Activated effector memory CD4-positive, alpha-beta T cell treated with Interleukin-2 at 50 U/mL for 16 hours (primary cell): ENCODE measurements around the gene STRADB.
"Not testable (repeated sequence)": the region's sequence is repeated elsewhere in the genome, so short reads cannot be mapped to it uniquely, and the experiment has no call there.

ENCODE experiments used
- DNase-seq: peaks from one replicate; pipeline ENCODE4 v3.0.0-alpha.2; 2020

STRADB gene

DNA sequence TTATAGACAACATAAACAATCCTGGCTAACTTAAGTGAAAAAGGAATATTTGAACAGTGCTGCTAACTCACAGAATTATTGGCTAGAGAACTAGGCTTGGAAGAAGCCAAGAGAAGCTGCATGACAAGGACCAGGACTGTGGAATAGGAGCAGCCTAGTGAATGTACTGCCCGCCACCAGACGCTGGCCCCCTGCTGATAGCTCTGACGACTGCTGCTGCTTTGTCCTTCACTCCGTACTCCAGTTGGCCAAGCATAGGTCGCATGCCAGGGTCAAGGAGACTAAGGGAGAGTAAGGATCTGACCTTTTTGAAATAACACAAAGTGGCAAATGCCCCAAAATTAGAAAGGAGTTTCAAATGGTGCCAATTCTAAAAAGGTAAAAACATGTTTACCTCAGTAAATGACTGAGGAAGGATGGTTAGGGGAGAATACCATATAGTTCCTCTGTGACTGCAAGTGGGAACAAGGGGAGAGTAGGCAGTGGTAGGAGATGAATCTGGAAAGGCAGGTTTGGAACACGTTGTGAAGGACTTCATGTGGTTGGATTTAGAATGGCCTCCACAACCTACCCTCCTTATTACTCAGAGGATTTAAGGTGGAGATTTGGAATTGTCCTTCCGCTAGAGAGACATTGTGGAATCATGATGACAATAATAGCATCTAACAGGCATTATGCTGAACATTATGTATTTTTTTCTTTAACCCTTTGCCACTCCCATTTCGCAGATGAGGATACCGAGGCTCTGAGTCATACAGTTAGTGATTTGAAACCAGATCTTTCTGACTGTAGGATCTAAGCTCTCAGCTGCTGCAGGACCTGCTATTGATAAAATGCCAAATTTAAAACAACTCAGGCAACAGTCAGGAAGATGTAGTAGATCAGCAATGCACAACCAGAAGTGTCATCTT is 19.5 kb downstream of the STRADB start:
- DNase-seq: no peak

DNA sequence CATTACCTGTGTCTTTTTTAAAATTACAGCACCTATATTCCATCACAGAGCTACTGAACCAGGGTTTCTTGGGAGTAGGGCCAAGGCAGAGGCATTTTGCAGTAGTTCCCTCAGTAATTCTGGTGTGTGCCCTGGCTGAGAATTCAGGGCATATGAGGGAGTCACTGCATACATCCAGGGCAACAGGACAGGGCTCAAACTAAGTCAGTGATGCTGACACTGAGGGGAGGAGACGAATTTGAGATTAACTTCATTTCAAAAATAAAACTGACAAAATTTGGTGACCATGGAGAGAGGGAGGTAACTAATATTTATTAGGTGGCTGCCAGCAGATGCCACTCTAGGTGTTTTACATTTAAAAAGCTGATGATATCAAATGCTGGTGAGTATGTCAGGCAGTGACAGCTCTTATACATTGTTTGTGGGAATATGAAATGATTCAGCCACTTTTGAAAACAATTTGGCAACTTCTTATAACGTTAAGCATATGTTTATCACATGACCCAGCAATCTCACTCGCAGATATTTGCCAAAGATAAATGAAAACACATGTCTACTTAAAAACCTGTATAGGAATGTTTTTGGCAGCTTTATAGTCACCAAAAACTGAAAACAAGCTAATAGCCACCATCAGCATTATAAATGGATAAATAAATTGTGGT is 20.3 kb downstream of the STRADB start:
- no peak for DNase-seq

DNA sequence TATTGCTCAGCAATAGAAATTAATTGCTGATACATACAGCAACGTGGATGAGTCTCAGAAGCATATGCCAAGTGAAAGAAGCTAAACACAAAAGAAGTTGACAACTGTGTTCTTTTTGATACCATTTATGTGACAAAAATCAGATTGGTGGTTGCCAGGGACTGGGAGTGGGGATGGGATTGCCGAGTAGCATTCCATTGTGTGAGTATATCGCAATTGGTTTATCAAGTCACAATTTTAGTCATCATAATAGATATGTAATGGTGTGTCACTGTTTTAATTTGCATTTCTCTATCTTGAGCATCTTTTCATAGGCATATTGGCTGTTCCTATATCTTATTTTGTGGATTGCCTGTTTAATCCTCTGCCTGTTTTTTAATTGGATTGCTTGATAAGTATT is 20.9 kb downstream of the STRADB start:
- DNase-seq: no peak

DNA sequence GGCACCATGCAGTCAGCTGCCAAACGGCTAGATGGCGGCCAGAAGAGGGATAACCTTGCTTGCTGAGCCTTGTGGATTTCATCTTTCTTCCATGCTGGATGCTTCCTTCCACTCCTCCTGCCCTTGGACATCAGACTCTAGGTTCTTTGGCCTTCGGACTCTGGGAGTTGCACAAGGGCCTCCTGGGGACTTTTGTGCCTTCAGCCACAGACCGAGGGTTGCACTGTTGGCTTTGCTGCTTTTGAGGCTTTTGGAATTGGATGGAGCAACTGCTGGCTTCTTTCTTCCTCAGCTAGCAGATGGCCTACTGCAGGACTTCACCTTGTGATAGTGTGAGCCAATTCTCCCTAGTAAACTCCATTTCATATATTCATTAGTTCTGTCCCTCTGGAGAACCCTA is 31.0 kb downstream of the STRADB start:
- no peak for DNase-seq

DNA sequence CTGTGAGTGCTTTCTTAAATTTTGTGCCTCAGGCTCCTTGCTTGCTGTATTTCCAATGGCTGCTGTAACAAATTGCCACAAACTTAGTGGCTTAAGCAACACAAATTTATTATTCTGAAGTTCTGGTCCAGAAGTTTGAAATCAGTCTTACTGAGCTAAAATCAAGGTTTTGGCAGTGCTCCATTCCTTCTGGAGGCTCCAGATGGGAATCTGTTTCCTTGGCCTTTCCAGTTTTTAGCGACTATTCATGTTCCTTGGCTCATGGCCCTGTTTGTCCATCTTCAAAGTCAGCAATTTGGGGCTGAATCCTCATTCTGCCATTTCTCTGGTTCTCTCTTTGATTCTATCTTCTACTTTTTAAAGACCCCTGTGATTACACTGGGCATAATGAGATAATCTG is 31.8 kb downstream of the STRADB start:
- DNase-seq: no peak

DNA sequence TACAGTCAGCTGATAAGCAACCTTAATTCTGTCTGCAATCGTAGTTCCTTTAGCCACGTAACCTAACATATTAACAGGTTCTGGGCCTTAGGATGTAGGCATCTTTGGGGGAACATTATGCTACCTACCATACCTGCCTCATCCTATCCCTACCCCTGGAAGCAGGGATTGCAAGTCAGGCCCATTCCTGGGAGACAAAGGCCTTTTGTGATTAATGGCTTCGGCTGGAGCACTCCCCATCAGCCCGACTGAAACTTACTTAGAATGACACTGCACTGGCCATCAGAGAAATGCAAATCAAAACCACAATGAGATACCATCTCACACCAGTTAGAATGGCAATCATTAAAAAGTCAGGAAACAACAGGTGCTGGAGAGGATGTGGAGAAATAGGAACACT is 32.2 kb downstream of the STRADB start:
- not testable (repeated sequence) for DNase-seq

DNA sequence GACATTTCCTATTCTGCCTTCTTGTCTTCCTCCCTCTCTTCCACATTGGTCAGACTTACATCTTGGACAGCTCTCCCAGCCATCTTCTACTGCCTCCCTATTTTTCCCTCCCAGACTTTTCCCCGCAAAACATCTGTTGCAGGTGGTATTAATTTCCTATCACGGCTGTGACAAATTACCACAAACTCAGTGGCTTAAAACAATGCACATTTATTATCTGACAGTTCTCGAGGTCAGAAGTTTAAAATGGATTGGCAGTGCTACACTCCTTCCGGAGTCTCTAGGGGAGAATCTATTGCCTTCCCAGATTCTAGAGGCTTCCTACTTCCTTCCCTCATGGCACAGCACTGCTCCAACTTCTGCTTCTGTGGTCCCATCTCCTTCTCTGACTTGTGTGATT is 33.3 kb downstream of the STRADB start:
- no peak for DNase-seq

DNA sequence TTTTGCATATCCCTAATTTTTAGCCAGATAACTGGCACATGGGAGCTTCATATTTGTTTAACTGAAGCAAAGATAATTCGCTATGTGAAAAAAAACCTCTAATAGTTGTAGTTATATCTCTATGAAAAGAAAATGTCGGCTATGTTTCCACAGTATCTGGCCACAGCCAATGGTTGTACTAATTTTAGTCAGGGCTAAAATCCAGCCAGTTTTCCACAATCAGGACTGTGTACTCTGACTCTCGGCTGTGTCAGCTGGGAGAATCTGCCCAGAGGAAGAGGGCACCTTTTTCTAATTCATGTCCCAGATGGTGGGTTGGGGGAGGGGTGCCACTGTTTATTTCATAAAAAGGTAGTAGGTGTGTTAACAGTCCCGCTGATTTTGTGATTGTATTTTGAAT is 38.8 kb downstream of the STRADB start:
- no peak for DNase-seq

DNA sequence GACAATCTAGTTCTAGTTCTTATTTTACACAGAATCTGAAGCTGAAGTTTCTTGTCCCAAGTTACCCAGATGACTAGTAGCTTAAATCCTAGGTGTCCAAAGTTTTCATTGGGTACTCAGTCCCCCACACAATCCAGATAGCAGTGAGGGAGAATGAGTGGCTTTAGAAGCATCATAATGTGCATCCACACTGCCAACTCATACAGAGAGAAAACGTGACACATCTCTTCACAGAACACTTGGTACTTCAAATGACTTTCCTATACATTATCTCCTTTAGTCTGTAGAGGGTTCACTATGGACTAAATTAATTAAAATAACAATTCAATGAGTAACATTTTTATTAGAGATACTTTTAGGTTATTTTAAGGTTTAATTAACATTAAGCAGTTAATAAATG is 45.2 kb downstream of the STRADB start:
- no peak for DNase-seq

DNA sequence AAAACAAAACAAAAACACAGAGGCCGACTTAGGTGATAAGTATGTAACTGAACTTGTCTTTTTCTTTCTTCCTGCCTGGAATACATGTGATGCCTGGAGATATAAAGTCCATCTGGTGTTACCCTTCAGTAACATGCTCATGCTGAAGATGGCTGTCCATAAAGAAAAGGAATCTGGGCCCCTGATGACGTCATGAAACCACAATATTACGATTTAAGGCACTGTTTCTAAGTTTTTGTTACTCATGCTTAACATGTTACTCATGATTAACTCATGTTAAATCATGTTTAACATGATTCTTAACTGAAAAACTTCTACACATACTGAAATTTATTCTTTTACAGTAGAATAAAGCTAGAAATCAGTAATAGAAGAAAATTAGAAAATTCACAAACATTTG is 49.0 kb downstream of the STRADB start:
- no peak for DNase-seq

DNA sequence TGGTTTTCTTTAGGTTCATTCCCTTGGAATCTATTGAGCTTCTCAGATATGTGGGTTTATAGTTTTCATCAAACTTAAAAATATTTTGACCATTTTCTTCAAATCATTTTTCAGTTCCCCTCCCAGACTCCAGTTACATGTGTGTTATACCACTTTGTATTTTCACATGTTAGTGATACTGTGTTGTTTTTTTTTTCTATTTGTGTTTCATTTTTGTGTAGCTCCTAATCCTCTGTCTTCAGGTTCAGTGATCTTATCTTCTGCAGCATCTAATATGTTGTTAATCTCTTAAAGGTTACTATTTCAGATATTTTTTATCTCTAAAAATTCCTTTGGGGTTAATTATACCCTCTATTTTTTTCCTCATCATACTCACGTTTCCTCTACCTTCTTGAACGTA is 51.2 kb downstream of the STRADB start:
- no peak for DNase-seq

DNA sequence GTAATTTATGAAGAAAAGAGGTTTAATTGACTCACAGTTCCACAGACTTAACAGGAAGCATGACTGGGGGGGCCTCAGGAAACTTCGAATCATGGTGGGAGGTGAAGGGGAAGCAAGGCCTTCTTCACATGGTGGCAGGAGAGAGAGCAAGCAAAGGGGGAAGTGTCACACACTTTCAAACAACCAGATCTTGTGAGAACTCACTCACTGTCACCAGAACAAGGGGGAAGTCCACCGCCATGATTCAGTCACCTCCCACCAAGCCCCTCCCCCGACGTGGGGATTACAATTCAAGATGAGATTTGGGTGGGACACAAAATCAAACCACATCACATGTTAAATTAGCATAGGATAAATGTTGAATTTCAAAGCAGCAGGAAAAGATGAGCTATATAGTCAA is 56.2 kb downstream of the STRADB start:
- DNase-seq: no peak

DNA sequence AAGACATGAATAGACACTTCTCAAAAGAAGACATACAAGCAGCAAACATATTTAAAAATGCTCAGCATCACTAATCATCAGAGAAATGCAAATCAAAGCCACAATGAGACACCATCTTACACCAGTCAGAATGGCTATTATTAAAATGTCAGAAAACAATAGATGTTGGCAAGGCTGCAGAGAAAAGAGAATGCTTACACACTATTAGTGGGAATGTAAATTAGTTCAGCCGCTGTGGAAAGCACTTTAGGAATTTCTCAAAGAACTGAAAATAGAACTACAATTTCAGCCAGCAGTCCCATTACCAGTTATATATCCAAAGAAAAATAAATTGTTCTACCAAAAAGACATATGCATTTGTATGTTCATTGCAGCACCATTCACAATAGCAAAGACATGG is 61.7 kb downstream of the STRADB start:
- DNase-seq: no peak

DNA sequence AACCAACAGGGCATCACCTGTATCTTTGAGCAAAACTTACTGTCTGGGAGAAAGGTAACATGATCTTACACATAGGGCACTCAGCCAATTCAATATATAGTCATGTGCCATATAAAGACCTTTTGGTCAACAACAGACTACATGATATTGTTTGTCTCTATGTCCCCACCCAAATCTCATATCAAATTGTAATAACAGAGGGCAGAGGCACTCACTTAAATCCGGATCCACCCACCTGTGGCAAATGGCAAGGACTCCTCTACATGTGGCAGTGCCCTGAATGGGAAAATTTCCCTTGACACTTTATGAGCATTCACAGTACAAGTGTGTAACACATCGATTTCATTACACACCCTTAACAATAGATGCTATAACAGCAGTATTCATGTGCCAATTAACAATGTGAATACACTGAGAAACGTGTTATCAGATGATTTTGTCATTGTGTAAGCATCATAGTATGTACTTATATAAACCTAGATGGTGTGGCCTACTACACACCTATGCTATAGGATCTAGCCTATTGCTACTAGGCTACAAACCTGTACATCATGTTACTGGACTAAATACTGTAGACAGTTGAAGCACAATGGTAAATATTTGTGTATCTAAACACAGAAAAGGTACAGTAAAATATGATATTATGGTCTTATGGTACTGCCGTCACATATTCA is 64.2 kb downstream of the STRADB start:
- no peak for DNase-seq

DNA sequence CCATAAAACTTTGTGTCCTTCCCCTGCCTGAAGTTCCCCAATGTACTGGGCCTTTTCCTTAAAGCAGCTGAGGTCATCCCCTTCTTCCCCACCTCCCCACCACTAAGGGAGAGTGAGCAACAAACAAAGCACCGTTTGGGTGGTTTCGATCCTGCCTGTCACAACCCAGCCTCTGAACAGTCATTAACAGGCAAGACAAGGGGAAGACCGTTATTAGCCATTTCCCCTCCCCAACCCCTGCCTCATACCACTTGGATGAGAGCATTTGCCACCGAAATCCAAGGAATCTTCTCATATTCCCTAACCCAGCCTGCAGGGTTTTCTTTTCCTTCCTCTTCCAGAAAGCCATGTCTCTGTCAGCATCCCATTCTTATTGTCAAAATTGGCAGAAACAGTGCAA is 65.6 kb downstream of the STRADB start:
- DNase-seq: no peak

DNA sequence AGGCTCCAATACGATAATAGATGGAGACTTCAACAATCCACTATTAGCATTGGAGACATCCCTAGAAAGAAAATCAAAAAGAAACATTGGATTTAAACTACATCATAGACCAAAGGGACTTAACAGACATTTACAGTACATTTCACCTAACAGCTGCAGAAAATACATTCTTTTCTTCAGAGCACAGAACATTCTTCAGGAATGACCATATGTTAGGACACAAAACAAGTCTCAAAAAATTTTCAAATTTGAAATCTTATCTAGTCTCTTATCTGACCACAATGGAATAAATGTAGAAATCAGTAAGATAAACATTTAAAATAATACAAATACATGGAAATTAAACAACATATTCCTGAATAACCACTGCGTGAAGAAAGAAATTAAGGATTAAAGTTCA is 68.7 kb downstream of the STRADB start:
- no peak for DNase-seq

DNA sequence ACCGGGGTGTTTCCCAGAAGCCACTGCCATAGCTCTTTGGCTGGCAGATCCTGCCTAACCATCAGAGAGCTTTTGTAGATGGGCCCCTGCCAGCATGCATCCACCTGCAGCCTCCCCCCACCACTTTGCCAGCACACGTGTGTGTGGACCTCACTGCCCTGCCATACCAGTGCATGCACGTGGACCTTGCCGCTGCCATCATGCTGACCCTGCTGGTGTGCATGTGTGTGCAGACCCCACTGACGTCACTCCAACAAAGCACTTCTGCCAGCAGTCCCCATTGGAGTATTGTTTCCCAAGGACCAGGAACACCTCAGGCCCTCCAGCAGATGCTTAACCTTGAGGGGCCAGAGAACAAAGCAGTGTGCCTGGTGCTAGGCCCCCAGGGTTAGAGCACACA is 71.4 kb downstream of the STRADB start:
- no peak for DNase-seq

DNA sequence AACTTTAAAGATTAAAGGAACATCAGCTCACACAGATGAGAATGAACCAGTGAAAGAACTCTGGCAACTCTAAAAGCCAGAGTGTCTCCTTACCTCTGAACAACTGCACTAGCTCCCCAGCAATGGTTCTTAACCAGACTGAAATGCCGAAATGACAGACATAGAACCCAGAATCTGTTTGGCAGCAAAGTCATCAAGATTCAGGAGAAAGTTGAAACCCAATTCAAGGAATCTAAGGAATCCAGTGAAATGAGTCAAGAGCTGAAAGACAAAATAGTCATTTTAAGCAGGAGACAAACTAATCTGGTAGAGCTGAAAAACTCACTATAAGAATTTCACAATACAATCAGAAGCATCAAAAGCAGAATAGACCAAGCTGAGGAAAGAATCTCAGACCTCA is 72.0 kb downstream of the STRADB start:
- no peak for DNase-seq
